HG02642 (cell line): ENCODE data around the gene EXT2.

Experiments
- ATAC-seq: cut with Tn5 transposase; IDR thresholded peaks from one replicate; pipeline ENCODE4 v1.9.1; 2021; ENCODE audit warnings: mild to moderate bottlenecking; ENCODE audit not compliant: unreplicated experiment, poor library complexity

Gene EXT2

DNA sequence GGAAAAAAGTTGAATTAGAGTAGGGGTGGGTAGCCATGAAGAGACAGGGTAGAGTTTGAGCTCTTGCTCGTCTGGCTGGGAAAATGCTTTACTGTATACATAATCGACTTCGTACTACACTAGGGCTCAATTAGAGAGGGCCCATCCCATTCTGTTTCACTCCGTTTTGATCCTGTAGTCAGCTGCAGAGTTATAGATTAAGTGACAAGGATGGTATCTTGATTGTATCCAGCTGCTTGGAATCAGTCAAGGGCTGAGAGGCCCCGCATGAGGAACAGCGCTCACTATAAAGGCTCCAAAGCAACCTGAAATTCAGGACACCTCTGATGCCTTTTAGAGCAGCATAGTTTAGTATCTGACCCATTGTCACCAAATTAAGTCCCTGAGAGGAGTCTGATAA lies 132.9 kb downstream of the EXT2 start:
- ATAC-seq, result no peak

DNA sequence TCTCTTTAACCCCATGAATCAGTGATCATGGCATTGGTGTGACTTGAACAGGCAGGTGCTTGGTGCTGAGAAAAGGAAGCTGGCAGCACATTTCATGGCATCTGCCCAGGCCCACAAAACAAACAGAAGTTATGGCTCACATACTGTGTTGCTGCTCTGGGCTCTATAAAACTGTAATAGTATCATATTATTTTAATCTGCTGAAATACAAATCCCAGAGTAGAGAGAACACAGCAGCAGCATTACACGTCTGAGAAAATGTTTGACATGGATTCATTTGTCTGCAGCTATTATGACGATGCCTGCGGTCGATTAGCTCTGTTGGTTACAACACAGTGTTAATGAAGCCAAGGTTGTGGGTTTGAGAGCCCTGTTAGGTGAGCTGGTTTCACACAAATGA lies 133.6 kb downstream of the EXT2 start:
- no peak for ATAC-seq

- ATAC-seq, result no peak
Observed at GRCh38 chr11:44229624-44230023, 134.1 kb downstream of the EXT2 start.

DNA sequence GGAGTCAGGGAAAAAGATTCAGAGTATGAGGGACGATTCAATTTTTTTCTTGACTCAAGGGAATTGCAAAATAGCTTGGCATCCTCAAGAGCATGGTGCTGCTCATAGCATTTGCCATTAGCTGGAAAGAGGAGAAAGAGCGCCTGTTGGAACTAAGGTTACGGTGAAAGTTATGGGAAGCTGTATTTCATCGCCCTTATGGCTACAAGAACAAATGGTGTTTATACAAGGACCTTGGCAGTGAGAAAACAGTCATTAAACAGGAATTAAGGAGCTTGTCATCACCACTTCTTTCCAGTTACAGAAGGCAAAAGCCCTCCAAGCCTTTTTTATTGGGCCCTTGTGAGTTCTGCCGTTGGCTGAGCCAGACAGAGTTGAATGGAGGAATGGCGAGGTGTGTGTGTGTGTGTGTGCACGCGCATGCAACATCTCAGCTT lies 140.3 kb downstream of the EXT2 start:
- ATAC-seq, result no peak

DNA sequence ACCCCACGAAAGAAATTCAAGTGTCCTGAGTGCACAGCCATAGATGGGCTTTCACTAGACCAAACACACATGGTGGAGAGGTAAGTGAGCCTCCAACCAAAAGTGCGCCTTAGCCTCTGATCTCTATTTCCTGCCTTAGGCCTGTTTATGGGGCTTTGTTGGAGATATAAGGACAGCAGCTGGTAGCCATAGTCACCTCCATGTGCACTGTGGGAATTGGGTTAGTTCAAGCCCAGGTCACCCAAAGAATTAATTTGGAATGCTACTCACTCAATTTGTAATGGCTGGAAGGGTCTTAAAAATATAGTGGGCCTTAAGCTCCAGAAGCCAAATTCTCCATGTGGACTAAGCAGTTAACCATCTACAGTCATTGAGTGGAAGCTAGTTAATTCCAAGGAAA lies 140.8 kb downstream of the EXT2 start:
- no peak for ATAC-seq

- no peak for ATAC-seq
Observed at GRCh38 chr11:44237156-44237555, 141.7 kb downstream of the EXT2 start.

- ATAC-seq, result no peak
Observed at GRCh38 chr11:44241851-44242250, 146.4 kb downstream of the EXT2 start.

GRCh38 chr11:44243086-44243485 lies 147.6 kb downstream of the EXT2 start:
- ATAC-seq, result no peak

GRCh38 chr11:44243595-44244343 lies 148.3 kb downstream of the EXT2 start:
- no peak for ATAC-seq

DNA sequence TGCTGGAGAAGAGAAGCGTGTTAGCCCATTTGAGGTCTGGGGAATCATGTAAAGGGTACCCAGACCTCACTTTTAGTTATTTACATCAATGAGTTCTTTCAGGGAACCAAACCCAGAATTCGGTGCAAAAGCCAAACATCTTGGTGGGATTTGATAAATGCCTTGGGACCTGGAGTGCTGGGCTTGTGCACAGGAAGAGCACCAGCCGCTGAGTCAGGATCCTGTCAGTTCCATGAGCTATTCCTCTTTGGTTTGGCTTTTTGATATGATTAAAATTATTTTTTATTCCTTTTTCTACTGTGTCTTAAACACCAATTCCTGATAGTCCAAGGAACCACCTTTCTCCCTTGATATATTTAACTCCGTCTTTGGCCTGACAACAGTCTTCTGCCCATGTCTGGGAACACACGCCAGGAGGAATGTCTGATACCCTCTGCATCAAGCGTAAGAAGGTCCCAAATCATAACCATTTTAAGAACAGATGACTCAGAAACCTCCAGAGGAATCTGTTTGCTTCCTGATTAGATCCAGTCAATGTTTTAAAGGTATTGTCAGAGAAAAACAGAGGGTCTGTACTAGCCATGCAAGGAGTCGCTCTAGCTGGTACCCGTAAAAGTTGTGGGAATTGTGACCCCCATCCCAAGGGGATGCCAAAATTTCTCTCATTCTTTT lies 149.3 kb downstream of the EXT2 start:
- no peak for ATAC-seq

GRCh38 chr11:44246726-44247125 lies 151.2 kb downstream of the EXT2 start:
- no peak for ATAC-seq

DNA sequence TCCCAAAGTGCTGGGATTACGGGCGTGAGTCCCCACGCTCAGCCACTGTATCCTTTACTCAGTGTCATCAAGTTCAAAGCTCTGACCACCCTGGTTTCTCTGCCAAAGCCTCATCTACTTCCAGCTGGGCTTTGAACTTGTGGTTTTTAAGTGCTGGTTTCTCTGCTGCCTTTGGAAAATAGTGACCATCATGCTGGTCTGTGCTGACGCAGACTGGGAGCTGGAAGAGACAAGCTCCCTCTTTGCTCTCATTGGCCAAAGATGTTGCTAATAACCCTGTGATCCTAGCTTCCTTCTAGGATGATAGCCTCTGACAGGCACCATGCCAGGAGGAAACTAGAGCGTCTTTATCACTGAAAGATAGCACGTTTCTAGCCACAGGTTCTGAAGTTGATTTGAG lies 152.0 kb downstream of the EXT2 start:
- ATAC-seq, result no peak

GRCh38 chr11:44248109-44248508 lies 152.6 kb downstream of the EXT2 start:
- ATAC-seq, result no peak

DNA sequence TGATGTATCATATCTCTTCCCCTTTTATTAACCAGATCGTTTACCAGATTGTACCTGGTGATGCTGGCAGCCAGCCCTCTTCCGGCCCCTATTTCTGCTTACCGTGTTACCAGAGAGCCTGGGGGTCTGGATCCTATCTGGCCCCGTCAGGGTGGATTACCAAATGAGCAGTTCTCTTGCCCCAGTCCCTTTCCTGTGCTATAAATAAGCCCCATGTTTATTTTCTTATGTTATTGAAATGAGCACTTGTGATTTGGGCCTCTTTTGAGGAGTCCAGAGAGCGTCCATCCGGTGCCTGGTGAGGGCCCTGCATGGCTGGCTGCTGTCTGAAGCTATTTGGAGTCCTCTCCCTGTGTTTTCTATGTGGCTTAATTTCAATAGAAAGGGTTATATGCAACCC lies 154.9 kb downstream of the EXT2 start:
- ATAC-seq, result no peak

DNA sequence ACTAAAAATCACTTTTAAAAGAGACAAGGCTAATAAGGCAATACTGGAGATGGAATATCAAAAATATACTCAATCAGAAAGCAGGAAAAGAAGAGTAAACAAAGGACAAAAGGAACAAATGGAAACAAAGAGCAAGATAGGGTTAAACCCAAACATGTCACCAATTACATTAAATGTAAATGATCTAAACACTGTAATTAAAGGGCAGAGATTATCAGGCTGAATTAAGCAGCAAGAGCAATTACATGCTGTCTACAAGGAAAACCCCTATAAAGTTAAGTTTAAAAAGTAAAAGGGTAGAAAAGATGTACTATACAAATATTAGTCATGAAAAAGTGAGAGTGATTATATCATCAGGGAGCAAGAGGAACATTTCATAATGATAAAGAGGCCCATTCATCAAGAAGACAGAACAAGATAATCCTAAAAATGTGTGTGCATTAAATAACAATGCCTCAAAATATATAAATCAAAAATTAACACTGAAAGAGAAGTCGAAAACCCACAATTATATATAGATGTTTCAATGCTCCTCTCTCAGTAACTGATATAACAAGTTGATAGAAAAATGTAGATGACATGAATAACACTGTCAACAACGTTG lies 157.6 kb downstream of the EXT2 start:
- ATAC-seq, result no peak

- no peak for ATAC-seq
Observed at GRCh38 chr11:44255406-44256071, 160.1 kb downstream of the EXT2 start.

- no peak for ATAC-seq
Observed at GRCh38 chr11:44256673-44257291, 161.3 kb downstream of the EXT2 start.

DNA sequence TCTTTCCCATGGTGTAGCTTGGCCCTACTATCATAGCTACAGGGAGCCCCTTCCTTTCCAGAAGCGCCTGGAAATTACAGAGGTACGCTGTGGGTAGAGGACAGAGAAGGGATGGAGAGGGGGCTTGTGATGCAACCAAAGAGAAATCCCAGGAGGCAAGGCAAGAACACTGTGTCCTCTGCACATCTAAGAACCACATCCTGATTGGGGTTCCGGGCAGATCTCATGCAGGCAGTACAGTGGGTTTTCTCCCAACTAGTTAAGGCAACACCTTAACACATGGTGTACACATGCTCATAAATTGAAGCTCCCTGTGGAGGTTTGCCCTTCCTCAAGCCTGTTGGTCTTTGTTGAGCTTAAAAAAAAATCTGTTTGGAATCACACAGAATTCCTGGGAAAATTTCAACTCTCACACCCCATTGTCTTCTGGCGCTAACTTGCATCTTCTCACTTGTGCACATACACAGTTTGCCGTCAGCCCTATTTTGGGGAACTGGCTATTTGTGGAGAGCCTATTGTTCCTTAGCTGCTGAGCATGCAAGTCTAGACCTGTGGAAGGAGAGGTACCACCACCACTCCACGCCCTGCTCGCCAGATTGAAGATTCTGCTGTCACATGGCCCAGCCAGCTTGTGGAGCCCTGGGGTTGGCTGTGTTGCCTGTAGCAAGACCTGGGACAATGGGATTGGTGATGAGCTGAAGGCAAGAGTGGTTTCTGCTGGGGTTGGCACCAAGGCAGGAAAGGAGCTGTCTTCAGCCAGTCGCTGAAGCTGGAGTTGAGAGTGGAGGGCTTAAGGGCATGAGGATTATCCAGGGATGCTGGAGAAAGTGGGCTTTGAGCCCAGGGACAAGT lies 162.1 kb downstream of the EXT2 start:
- no peak for ATAC-seq

DNA sequence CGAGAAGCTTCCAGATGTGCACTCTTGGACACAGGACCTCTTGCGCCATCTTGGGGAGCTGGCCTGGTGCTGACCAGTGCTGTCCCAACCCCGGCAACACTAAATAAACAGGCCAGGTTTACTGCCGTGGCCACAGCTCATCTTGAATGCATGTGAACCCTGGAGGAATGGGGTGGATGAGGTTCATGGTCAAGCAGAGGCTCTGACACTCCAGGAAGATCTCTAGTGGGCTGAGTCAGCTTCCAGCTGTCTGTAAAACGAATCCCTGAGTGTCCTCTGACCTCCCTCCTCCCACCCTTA lies 162.7 kb downstream of the EXT2 start:
- no peak for ATAC-seq

- no peak for ATAC-seq
Observed at GRCh38 chr11:44258839-44259420, 163.5 kb downstream of the EXT2 start.
